ENCODE data around the gene PPP1R14D. TPM values are rescaled to one million over a fixed set of nuclear protein-coding genes. Genes with fewer than 3 reads are reported as not detected.

The PPP1R14D gene
- total RNA-seq, 1 experiment from 2014 or later, result not detected

DNA sequence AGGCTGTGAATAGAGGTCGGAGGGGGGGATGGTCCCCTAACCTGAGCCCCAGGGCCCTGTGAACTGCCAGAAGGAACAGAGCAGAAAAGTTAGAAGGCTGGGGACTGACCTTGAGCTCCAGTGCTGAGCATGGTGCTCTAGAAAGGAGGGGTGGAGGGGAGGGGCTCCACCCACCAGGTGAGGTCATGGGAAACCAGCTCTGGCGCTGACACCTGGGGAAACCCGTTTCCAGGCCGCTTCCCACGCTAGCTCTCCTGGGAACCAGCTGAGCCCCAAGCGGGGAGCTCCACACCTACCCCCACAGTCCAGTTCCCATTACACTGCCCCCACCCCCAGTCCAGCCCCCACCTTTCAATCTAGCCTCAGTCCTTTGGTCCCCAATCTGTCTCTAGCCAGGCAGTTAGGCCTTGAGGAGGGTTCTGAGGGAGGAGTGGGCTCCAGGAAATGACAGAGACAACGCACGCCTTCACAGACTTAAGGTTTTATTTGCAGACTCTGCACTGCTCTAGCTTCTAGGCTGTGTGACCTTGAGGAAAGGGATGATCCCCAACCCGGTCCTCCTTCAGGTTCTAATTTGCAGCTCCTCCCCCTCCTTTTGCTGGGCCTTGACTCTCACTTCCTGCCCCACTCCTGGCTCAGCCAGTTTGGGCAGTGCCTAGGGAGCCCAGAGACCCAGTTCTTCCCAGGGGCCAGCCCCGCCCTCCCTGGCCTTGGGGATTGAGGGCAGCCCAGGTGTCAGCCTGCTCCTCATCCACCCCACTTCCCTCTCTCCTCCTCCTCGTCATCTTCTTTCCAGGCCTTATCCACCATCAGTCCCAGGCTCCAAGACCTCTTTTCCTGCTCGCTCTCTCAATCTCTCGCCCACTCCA lies 43.5 kb upstream of the PPP1R14D start (continued):
- TF ChIP-seq CTCF (IDR thresholded peaks at IDR 0.05 in 2 of 3, conservative IDR thresholded peaks at IDR 0.05 in 1 of 3; ENCODE audit: borderline replicate concordance in 1 of 3, insufficient read depth in 1 of 3, low read depth in 2 of 3, low read length in 2 of 3), result no peak
- TF ChIP-seq ATF3 (IDR thresholded peaks at IDR 0.05), result no peak

DNA sequence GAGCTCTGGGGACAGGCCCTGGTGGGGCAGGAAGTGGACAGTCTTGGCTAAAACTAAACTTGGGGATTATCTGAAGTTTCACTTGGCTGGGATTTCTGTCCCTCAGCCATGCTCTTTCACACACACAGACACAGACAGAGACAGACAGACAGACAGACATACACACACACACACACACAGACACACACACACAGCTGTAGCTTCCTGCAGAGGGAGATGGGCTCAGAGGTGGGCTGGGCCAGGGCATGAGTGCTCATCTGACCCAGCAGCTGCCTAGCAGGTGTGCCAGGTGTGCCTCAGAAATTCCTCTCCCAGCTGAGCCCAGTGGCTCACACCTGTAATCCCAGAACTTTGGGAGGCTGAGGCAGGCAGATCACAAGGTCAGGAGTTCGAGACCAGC lies 42.2 kb upstream of the PPP1R14D start:
- peaks cover 30 to 36% of the 10 kb centered on the region in 2 experiments for H3K4me1 ChIP-seq (ENCODE audit: control insufficient read depth in 1 of 2, insufficient read depth in 2 of 2, low read length in 2 of 2)
- H3K79me2 ChIP-seq (ENCODE audit: insufficient read depth, low read length), result no peaks in the 10 kb centered on the region
- no peak overlapping the region for H3K27ac ChIP-seq (ENCODE audit: low read depth, low read length)
- POLR2A ChIA-PET, result interaction anchor here (1.4 to 2.9 kb wide), 2 partner anchors 9 to 12 kb away, joined by 6 to 18 read pairs; no protein-coding TSS in a partner anchor
- DNase-seq (ENCODE audit: low read depth, low spot score) (no peak), ATAC-seq (no peak)
- BruUV-seq (replicated peaks), result no TSS peak
- no peaks in the 10 kb centered on the region for H3K27me3 ChIP-seq (ENCODE audit: insufficient read depth, low read length)
- no peaks in the 10 kb centered on the region for H3K9me2 ChIP-seq (ENCODE audit: insufficient read depth)
- RAD21 ChIA-PET (ENCODE audit: low non-redundant PET in 1 of 2, low total read pairs in 2 of 2, uncharacterized antibody in 2 of 2, unreplicated experiment in 2 of 2), result no interaction called here
- H2AFZ ChIP-seq (ENCODE audit: low read depth, low read length, poor library complexity, severe bottlenecking), result no peak overlapping the region
- no peaks in the 10 kb centered on the region for H3K9me3 ChIP-seq (ENCODE audit: control insufficient read depth in 1 of 2, insufficient read depth in 1 of 2, low read depth in 1 of 2, low read length in 2 of 2)
- H3K4me2 ChIP-seq (ENCODE audit: low read length), result no peak overlapping the region
- no peak for TF ChIP-seq CEBPB (IDR thresholded peaks at IDR 0.05; ENCODE audit: low read depth)
- no peak for TF ChIP-seq ATF3 (IDR thresholded peaks at IDR 0.05)
- no peak for TF ChIP-seq POLR2A (IDR thresholded peaks at IDR 0.05; ENCODE audit: borderline replicate concordance, extremely low read depth, insufficient read depth, insufficient read length)
- TF ChIP-seq JUND (IDR thresholded peaks at IDR 0.05), result no peak
- TF ChIP-seq REST (IDR thresholded peaks at IDR 0.05; ENCODE audit: low read depth), result no peak
- TF ChIP-seq EGR1 (IDR thresholded peaks at IDR 0.05; ENCODE audit: low read depth), result no peak
- CTCF ChIA-PET, result interaction anchor here (1.0 to 5.7 kb wide), 5 partner anchors 10 to 287 kb away, joined by 3 to 94 read pairs (median 6); partner anchors contain the start of gene VPS18
- H3K9ac ChIP-seq (ENCODE audit: low read length), result no peak overlapping the region
- intact Hi-C loops (cut with micrococcal nuclease), result no loop called here
- no peaks in the 10 kb centered on the region for H4K20me1 ChIP-seq (ENCODE audit: insufficient read depth)
- no peaks in the 10 kb centered on the region for H3K36me3 ChIP-seq (ENCODE audit: control insufficient read depth in 1 of 2, insufficient read depth in 2 of 2, low read length in 2 of 2)
- H3K4me3 ChIP-seq (replicated peaks in 1 of 2; ENCODE audit: low read depth in 1 of 2, low read length in 2 of 2), result no peak overlapping the region

Measured in HCT116 (cell line).